A673 (cell line): Measurements from ENCODE around the gene GMEB2. TPM values are rescaled to one million over a fixed set of nuclear protein-coding genes. Genes with fewer than 3 reads are reported as not detected.

Experiments
- BruUV-seq: library from RNA; stranded (reverse); fragments of 400-500 nt; replicated peaks from 2 replicates; lab custom pipeline; 2021; lab: Mats Ljungman, UMichigan
- CTCF ChIA-PET: fragments of 300-600 bp; sonication (Branson Sonifier 250); formaldehyde crosslinking; loops from one replicate; lab custom pipeline; 2022; ENCODE audit warnings: antibody characterized with exemption; lab: Charles Lee
- POLR2A ChIA-PET: fragments of 300-600 bp; sonication (Branson Sonifier 250); formaldehyde crosslinking; loops from one replicate; lab custom pipeline; 2022; ENCODE audit warnings: antibody characterized with exemption; ENCODE audit not compliant: low non-redundant PET; lab: Charles Lee
- DNase-seq: peaks from one replicate; pipeline ENCODE4 v3.0.0-alpha.2; 2015; ENCODE audit warnings: low spot score
- H3K27ac ChIP-seq: fragments of 200-600 bp; sonication (generic); 2 replicates; pipeline ENCODE4 v1.5.1; 2016; ENCODE audit warnings: mixed run types, low read depth, mild to moderate bottlenecking, mixed read lengths, antibody characterized with exemption, low read length; ENCODE audit not compliant: poor library complexity, severe bottlenecking
- H3K27me3 ChIP-seq: fragments of 200-600 bp; sonication (generic); replicated peaks from 2 replicates; pipeline ENCODE4 v1.6.1; 2017; ENCODE audit warnings: mixed run types, low read depth, mild to moderate bottlenecking, mixed read lengths, antibody characterized with exemption, low read length; ENCODE audit not compliant: insufficient read depth, poor library complexity
- H3K36me3 ChIP-seq: fragments of 200-600 bp; sonication (generic); 2 replicates; pipeline ENCODE4 v1.6.1; 2016; ENCODE audit warnings: mixed run types, mild to moderate bottlenecking, mixed read lengths, antibody characterized with exemption, low read length; ENCODE audit not compliant: insufficient read depth, poor library complexity, severe bottlenecking
- H3K4me1 ChIP-seq: fragments of 200-600 bp; sonication (generic); 2 replicates; pipeline ENCODE4 v1.6.1; 2017; ENCODE audit warnings: mixed run types, mild to moderate bottlenecking, mixed read lengths, antibody characterized with exemption, low read length; ENCODE audit not compliant: insufficient read depth, poor library complexity, severe bottlenecking
- H3K4me3 ChIP-seq: fragments of 200-600 bp; sonication (generic); 2 replicates; pipeline ENCODE4 v1.5.1; 2016; ENCODE audit warnings: low read depth, mixed run types, mild to moderate bottlenecking, mixed read lengths, low read length; ENCODE audit not compliant: poor library complexity, severe bottlenecking
- H3K9me3 ChIP-seq: fragments of 200-600 bp; sonication (generic); 2 replicates; pipeline ENCODE4 v1.6.1; 2016; ENCODE audit warnings: mixed run types, low read depth, mild to moderate bottlenecking, mixed read lengths, antibody characterized with exemption, low read length; ENCODE audit not compliant: poor library complexity, severe bottlenecking
- EZH2 ChIP-seq: fragments of 200-600 bp; sonication (generic); IDR thresholded peaks from 2 replicates; pipeline ENCODE4 v1.6.1; 2017; ENCODE audit warnings: borderline replicate concordance, low read depth, mild to moderate bottlenecking, mixed read lengths, antibody characterized with exemption, low read length; ENCODE audit not compliant: poor library complexity, severe bottlenecking
- intact Hi-C: fragments of 100-400 bp; cut with micrococcal nuclease; formaldehyde crosslinking; loops from one replicate; pipeline ENCODE4 v1.10.0; 2022; ENCODE audit not compliant: unreplicated experiment
- total RNA-seq: library from RNA; stranded (reverse); gene quantifications from 2 replicates; pipeline ENCODE4 v1.2.3, GENCODE V29; 2021
- TF ChIP-seq, protein P1 (sequence below): fragments of 300-800, 200-600 bp; sonication (generic); conservative IDR thresholded peaks from 2 replicates; pipeline ENCODE4 v1.5.1; 2017; ENCODE audit warnings: low read depth, mild to moderate bottlenecking, antibody characterized with exemption, low read length, moderate library complexity, mixed read lengths

Gene GMEB2
- total RNA-seq, 1 experiment from 2014 or later: 12.8 TPM

DNA sequence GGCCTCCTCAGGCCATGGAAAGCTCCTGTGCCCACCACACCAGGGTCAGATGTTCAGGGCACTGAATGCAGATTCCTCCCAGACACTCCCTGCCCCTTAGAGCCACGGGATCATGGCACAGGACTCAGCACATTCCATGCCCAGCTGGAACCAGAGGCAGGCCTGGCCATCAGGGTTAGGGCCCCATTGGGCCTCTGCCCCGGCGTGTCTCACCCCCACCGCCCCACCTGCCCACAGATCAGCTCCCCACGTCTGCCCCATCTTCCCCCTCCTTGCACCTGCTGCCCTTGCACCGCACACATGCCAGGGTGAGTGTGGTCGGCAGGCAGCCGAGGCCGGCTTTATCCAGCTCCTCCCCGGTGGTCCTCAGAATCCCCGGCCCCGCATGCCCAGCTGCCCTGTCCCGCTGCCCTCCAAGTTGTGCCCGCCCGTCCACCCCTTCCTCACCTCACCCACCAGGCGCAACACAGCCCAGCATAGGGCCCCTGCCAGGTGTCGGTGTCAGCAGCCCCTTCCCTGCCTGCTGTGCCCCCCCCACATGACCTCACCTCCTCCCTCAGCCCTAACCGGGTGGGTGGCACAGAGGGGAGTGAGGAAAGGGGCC lies 77.1 kb downstream of the GMEB2 start:
- H3K9me3 ChIP-seq: no peaks in the 10 kb centered on the region
- H3K4me1 ChIP-seq: peaks cover 14% of the 10 kb centered on the region
- no peak overlapping the region for H3K4me3 ChIP-seq
- no peak overlapping the region for H3K27ac ChIP-seq
- no TSS peak for BruUV-seq
- TF ChIP-seq EZH2: no peak
- TF ChIP-seq, protein P1, sequence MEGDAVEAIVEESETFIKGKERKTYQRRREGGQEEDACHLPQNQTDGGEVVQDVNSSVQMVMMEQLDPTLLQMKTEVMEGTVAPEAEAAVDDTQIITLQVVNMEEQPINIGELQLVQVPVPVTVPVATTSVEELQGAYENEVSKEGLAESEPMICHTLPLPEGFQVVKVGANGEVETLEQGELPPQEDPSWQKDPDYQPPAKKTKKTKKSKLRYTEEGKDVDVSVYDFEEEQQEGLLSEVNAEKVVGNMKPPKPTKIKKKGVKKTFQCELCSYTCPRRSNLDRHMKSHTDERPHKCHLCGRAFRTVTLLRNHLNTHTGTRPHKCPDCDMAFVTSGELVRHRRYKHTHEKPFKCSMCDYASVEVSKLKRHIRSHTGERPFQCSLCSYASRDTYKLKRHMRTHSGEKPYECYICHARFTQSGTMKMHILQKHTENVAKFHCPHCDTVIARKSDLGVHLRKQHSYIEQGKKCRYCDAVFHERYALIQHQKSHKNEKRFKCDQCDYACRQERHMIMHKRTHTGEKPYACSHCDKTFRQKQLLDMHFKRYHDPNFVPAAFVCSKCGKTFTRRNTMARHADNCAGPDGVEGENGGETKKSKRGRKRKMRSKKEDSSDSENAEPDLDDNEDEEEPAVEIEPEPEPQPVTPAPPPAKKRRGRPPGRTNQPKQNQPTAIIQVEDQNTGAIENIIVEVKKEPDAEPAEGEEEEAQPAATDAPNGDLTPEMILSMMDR: no peak
- H3K27me3 ChIP-seq: peaks cover 41% of the 10 kb centered on the region
- CTCF ChIA-PET: no interaction called here
- intact Hi-C loops: no loop called here
- no peak for DNase-seq
- POLR2A ChIA-PET: no interaction called here
- H3K36me3 ChIP-seq: no peaks in the 10 kb centered on the region

DNA sequence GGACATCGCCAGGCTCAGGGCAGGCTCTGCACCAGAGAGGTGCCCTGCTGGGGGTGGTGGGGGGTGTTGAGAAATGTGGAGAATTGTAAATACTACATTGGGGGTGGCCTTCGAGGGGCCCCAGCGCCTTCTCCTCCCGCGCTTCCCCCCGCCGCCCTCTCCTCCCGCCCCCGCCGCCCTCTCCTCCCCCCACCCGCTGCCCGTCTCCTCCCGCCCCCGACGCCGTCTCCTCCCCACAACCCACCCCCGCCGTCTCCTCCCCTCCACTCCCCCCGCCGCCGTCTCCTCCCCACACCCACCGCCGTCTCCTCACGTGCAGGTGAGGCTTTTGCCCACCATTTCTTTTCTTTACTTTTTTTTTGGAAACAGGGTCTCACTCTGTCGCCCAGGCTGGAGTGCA lies 77.9 kb downstream of the GMEB2 start:
- no peak overlapping the region for H3K4me3 ChIP-seq
- peaks cover 48% of the 10 kb centered on the region for H3K27me3 ChIP-seq
- ChIA-PET CTCF (no interaction called here), POLR2A (no interaction called here)
- H3K9me3 ChIP-seq: no peaks in the 10 kb centered on the region
- H3K27ac ChIP-seq: no peak overlapping the region
- intact Hi-C loops: no loop called here
- BruUV-seq: no TSS peak
- peaks cover 11% of the 10 kb centered on the region for H3K4me1 ChIP-seq
- TF ChIP-seq, protein P1: no peak
- no peak for TF ChIP-seq EZH2
- no peaks in the 10 kb centered on the region for H3K36me3 ChIP-seq
- no peak for DNase-seq

DNA sequence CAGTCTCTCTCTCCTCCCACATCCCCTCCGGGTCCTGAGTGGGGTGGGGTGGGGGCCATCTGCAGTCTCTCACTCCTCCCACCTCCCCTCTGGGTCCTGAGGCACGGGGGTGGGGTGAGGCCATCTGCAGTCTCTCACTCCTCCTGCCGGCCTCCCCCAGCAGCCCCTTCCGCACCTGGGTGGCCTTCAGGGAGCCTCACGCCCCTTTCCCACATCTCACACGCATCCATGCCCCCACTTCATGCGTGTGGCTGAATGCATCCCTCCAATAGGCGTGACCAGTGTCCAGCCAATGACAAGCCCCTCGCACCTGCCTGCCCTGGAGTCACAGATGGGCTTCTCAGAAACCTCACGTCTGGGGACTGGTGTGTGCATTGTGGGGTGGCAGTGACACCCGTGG lies 78.4 kb downstream of the GMEB2 start:
- DNase-seq: no peak
- Histone ChIP-seq H3K27ac (no peak overlapping the region), H3K27me3 (peaks cover 48% of the 10 kb centered on the region), H3K36me3 (no peaks in the 10 kb centered on the region), H3K4me3 (no peak overlapping the region), H3K9me3 (no peaks in the 10 kb centered on the region), H3K4me1 (peaks cover 6% of the 10 kb centered on the region)
- intact Hi-C loops: no loop called here
- CTCF ChIA-PET: no interaction called here
- no TSS peak for BruUV-seq
- TF ChIP-seq, protein P1: no peak
- TF ChIP-seq EZH2: no peak
- POLR2A ChIA-PET: no interaction called here
